Measurements from ENCODE around the gene ARHGAP44. TPM values are rescaled to one million over a fixed set of nuclear protein-coding genes. Genes with fewer than 3 reads are reported as not detected.

ARHGAP44 gene
- total and polyA plus RNA-seq, 2 of the 8 experiments (the other 6 are each of a cell fraction or from before 2014, with no cell fraction given) = 6.2 to 22.2 TPM

DNA sequence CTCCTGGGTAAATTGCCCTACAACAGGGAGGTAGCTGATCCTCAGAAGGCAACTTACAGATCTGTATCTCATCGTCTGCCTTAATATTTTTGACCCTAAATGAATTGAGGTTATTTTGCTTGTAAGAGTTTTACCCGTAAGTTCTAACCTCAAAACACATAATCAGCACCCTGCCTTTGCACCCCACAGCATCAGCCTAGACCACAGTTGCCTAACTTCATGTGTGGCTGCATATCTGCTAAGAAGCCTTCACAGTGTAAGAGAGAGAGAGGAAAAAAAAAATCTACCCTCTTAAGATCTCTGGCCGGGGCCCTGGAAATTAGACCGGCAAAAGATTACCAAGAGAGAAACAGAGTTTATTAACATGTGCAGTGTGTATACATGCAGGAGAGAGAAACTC, 76.9 kb downstream of the ARHGAP44 start:
- Histone ChIP-seq H3K79me1 (ENCODE audit: low read depth, low read length) (no peaks in the 10 kb centered on the region; the same call in 1 of the 2 replicates), H3K27ac (ENCODE audit: low read depth, low read length) (no peak overlapping the region), H4K5ac (ENCODE audit: insufficient read length, low read depth, low read length) (no peak overlapping the region), H3K9me3 (ENCODE audit: insufficient read depth in 2 of 2, low read depth in 1 of 2, low read length in 1 of 2) (no peaks in the 10 kb centered on the region), H2AFZ (ENCODE audit: low read length) (no peak overlapping the region), H3K23ac (ENCODE audit: insufficient read length) (no peak overlapping the region), H2BK120ac (replicated peaks; ENCODE audit: low read depth, low read length) (no peak overlapping the region), H3K56ac (replicated peaks; ENCODE audit: insufficient read length, low read depth, low read length) (no peak overlapping the region), H2BK20ac (ENCODE audit: low read length) (no peak overlapping the region), H4K91ac (replicated peaks; ENCODE audit: insufficient read length, low read length) (no peak overlapping the region), H3K4ac (replicated peaks; ENCODE audit: insufficient read length, low read depth, low read length) (no peak overlapping the region), H3K14ac (ENCODE audit: insufficient read length) (no peak overlapping the region), H2BK5ac (ENCODE audit: low read depth, low read length) (no peak overlapping the region), H3K4me1 (replicated peaks in 1 of 4; ENCODE audit: control insufficient read depth in 3 of 4, insufficient read depth in 4 of 4, low read length in 3 of 4) (no peaks in the 10 kb centered on the region), H2BK12ac (ENCODE audit: low read depth, low read length) (no peak overlapping the region), H3K18ac (ENCODE audit: extremely low read depth, low read length) (no peak overlapping the region), H4K20me1 (replicated peaks in 1 of 2; ENCODE audit: control insufficient read depth in 1 of 2, insufficient read depth in 2 of 2, low read length in 2 of 2) (peaks cover 0 to 1% of the 10 kb centered on the region in 2 experiments), H3K4me3 (ENCODE audit: extremely low read depth in 1 of 4, insufficient read depth in 2 of 4, low read depth in 3 of 4, low read length in 4 of 4) (no peak overlapping the region), H3K4me2 (ENCODE audit: insufficient read depth in 1 of 2, low read depth in 2 of 2, low read length in 2 of 2) (no peak overlapping the region), H2AK5ac (ENCODE audit: low read depth, low read length) (no peak overlapping the region), H3K9ac (replicated peaks in 1 of 4; ENCODE audit: extremely low read depth in 1 of 4, low read depth in 3 of 4, low read length in 3 of 4) (no peak overlapping the region), H3K79me2 (ENCODE audit: control insufficient read depth in 1 of 2, insufficient read depth in 2 of 2, low read length in 2 of 2) (no peaks in the 10 kb centered on the region), H3K23me2 (ENCODE audit: low read depth, low read length) (no peaks in the 10 kb centered on the region), H2BK15ac (ENCODE audit: low read length) (no peak overlapping the region), H3K27me3 (replicated peaks in 1 of 4; ENCODE audit: control insufficient read depth in 3 of 4, extremely low read depth in 1 of 4, insufficient read depth in 3 of 4, low read length in 3 of 4) (no peaks in the 10 kb centered on the region), H4K8ac (ENCODE audit: extremely low read depth, insufficient read depth, low read length) (no peak overlapping the region), H3K36me3 (ENCODE audit: control insufficient read depth in 2 of 4, insufficient read depth in 4 of 4, low read length in 3 of 4) (no peaks in the 10 kb centered on the region)
- no peak for DNase-seq (ENCODE audit: low read depth in 1 of 2, low spot score in 2 of 2)
- FAIRE-seq = no peak
- POLR2A ChIA-PET (ENCODE audit: partially characterized antibody) = no interaction called here
- CTCF ChIA-PET (ENCODE audit: partially characterized antibody) = no interaction called here
- WGBS, 2 experiments (ENCODE audit: extremely low coverage in 1 of 2, insufficient coverage in 1 of 2, insufficient read length in 1 of 2, insufficient replicate concordance in 2 of 2, low coverage in 1 of 2, low lambda C conversion rate in 2 of 2, missing lambda C conversion rate in 1 of 2) = 92% methylated on average over 4 of the region's 4 CpGs; no CpG with 5 or more reads in 1 of the 2 experiments
- TF ChIP-seq POU5F1 (IDR thresholded peaks at IDR 0.05; ENCODE audit: low read depth, low read length) = no peak
- TF ChIP-seq GABPA (IDR thresholded peaks at IDR 0.05; ENCODE audit: borderline replicate concordance, insufficient read depth, low read length) = no peak
- TF ChIP-seq POLR2AphosphoS5 (IDR thresholded peaks at IDR 0.05; ENCODE audit: low read depth, low read length) = no peak
- TF ChIP-seq SAP30 (IDR thresholded peaks at IDR 0.05; ENCODE audit: insufficient read depth, insufficient replicate concordance, low read length) = no peak
- no peak for TF ChIP-seq TBP (IDR thresholded peaks at IDR 0.05; ENCODE audit: low read depth, low read length)
- no peak for TF ChIP-seq SP2 (IDR thresholded peaks at IDR 0.05; ENCODE audit: low read length)
- no peak for TF ChIP-seq SRF (IDR thresholded peaks at IDR 0.05; ENCODE audit: low read depth, low read length)
- TF ChIP-seq CEBPB (IDR thresholded peaks at IDR 0.05; ENCODE audit: low read depth, low read length) = no peak
- no peak for TF ChIP-seq ASH2L (IDR thresholded peaks at IDR 0.05; ENCODE audit: low read length)
- no peak for TF ChIP-seq SUZ12 (IDR thresholded peaks at IDR 0.05; ENCODE audit: low read length)
- no peak for TF ChIP-seq JUN (IDR thresholded peaks at IDR 0.05; ENCODE audit: low read depth, low read length)
- no peak for TF ChIP-seq CREB1 (IDR thresholded peaks at IDR 0.05)
- no peak for TF ChIP-seq KDM1A (IDR thresholded peaks at IDR 0.05; ENCODE audit: borderline replicate concordance, low read length)
- no peak for TF ChIP-seq CTBP2 (IDR thresholded peaks at IDR 0.05; ENCODE audit: borderline replicate concordance, insufficient read depth, insufficient read length, low read length)

Data from H1 (cell line).